Measurements from ENCODE around the gene INPP4B. TPM values are rescaled to one million over a fixed set of nuclear protein-coding genes. Genes with fewer than 3 reads are reported as not detected.

Gene INPP4B
- polyA plus RNA-seq, 1 of the 3 experiments (the other 2 are of a cell fraction): 0.08 TPM

DNA sequence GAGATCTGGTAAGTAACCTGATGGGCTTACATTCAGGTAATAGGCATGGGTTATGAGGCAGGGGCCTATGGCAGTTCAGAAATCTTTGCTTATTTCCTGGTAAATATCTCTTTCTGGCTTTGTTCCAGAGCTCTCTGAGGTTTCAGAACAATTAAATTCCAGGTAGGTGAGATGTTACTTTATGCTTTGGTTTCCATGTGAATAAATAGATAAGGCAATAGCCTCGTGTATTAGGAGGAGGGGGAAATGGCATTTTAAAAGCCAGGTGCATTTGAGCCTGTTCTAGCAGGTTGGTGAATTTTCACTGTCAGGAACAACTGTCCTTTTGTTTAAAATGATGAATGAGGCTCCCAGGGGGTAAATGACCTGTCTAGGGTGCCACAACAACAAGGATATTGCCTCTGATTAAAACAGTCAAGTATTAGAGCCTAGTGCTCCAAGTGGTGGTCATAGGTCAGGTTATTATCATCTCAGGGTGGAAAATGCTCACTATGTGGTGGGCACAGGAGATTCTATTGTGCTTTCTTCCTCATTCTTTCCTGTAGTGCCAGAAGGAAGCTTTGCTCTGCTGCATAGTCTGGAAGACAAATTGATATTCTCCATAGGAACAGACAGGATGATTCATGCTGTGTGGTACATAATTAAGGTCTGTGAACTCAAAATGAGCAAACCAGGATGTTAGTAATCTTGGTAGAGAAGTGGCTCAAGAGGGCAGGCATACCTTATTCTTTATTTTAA is 296.2 kb downstream of the INPP4B start:
- ChIA-PET CTCF (no interaction called here), POLR2A (no interaction called here)
- no peaks in the 10 kb centered on the region for H3K36me3 ChIP-seq (replicated peaks in 1 of 2; ENCODE audit: control insufficient read depth in 1 of 2, insufficient read depth in 2 of 2, low read length in 1 of 2)
- H3K4me1 ChIP-seq (ENCODE audit: control insufficient read depth in 1 of 2, insufficient read depth in 2 of 2, low read depth in 1 of 2, low read length in 1 of 2): no peaks in the 10 kb centered on the region; a peak in 1 of 4 replicates
- H3K9ac ChIP-seq: peak overlapping the region; percentile 4; the same call in 1 of the 2 replicates
- H4K20me1 ChIP-seq (ENCODE audit: insufficient read depth): no peaks in the 10 kb centered on the region
- WGBS (ENCODE audit: low lambda C conversion rate): 16% methylated on average over 1 of the region's 1 CpG
- H3K79me2 ChIP-seq (ENCODE audit: insufficient read depth): no peaks in the 10 kb centered on the region
- no peak overlapping the region for H2AFZ ChIP-seq (ENCODE audit: low read depth)
- H3K4me3 ChIP-seq (ENCODE audit: low read depth in 2 of 2, low read length in 1 of 2): no peak overlapping the region
- peak overlapping the region; percentile 16 for H3K4me2 ChIP-seq
- DNase-seq: no peak
- H3K9me3 ChIP-seq: no peaks in the 10 kb centered on the region
- peaks cover 3% of the 10 kb centered on the region for H3F3A ChIP-seq (replicated peaks; ENCODE audit: insufficient read depth)
- H3K27me3 ChIP-seq (ENCODE audit: insufficient read depth): no peaks in the 10 kb centered on the region
- peak overlapping the region; percentile 47 to 68; a peak in 3 of 4 replicates for H3K27ac ChIP-seq (ENCODE audit: low read depth in 2 of 2, low read length in 1 of 2)
- H3K9me2 ChIP-seq: no peaks in the 10 kb centered on the region
- TF ChIP-seq NFIC (IDR thresholded peaks at IDR 0.05; ENCODE audit: borderline replicate concordance) (peak; percentile 63), FOSL2 (IDR thresholded peaks at IDR 0.05; ENCODE audit: borderline replicate concordance, low read depth) (peak; percentile 96), NRF1 (IDR thresholded peaks at IDR 0.05; ENCODE audit: low read depth, low read length) (no peak), JUND (IDR thresholded peaks at IDR 0.05) (peak; percentile 90), ELF1 (IDR thresholded peaks at IDR 0.05) (peak; percentile 85), MEF2A (IDR thresholded peaks at IDR 0.05; ENCODE audit: borderline replicate concordance, low read depth) (no peak), MXI1 (IDR thresholded peaks at IDR 0.05; ENCODE audit: low read depth, low read length) (no peak), TCF12 (IDR thresholded peaks at IDR 0.05) (peak; percentile 84), YY1 (IDR thresholded peaks at IDR 0.05; ENCODE audit: low read depth) (no peak), TEAD4 (IDR thresholded peaks at IDR 0.05; ENCODE audit: borderline replicate concordance, insufficient read depth) (peak; percentile 58; the same call in 1 of the 2 replicates), CHD2 (IDR thresholded peaks at IDR 0.05; ENCODE audit: low read length, partially characterized antibody) (no peak), RCOR1 (IDR thresholded peaks at IDR 0.05; ENCODE audit: low read length) (no peak), SMC3 (IDR thresholded peaks at IDR 0.05; ENCODE audit: low read depth, low read length) (no peak), GATA2 (CRISPR knock-in tag; IDR thresholded peaks at IDR 0.05) (no peak), RXRA (IDR thresholded peaks at IDR 0.05; ENCODE audit: borderline replicate concordance, low read depth) (peak; percentile 65; the same call in 1 of the 2 replicates), RFX5 (IDR thresholded peaks at IDR 0.05; ENCODE audit: low read length) (no peak), TAF1 (IDR thresholded peaks at IDR 0.05; ENCODE audit: borderline replicate concordance, low read depth, low read length) (no peak), GABPA (IDR thresholded peaks at IDR 0.05; ENCODE audit: low read depth) (no peak)
- TF ChIP-seq, protein P1, sequence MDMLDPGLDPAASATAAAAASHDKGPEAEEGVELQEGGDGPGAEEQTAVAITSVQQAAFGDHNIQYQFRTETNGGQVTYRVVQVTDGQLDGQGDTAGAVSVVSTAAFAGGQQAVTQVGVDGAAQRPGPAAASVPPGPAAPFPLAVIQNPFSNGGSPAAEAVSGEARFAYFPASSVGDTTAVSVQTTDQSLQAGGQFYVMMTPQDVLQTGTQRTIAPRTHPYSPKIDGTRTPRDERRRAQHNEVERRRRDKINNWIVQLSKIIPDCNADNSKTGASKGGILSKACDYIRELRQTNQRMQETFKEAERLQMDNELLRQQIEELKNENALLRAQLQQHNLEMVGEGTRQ (IDR thresholded peaks at IDR 0.05; ENCODE audit: borderline replicate concordance, low read depth, low read length): no peak
- TF ChIP-seq, protein P2, sequence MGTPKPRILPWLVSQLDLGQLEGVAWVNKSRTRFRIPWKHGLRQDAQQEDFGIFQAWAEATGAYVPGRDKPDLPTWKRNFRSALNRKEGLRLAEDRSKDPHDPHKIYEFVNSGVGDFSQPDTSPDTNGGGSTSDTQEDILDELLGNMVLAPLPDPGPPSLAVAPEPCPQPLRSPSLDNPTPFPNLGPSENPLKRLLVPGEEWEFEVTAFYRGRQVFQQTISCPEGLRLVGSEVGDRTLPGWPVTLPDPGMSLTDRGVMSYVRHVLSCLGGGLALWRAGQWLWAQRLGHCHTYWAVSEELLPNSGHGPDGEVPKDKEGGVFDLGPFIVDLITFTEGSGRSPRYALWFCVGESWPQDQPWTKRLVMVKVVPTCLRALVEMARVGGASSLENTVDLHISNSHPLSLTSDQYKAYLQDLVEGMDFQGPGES (IDR thresholded peaks at IDR 0.05; ENCODE audit: low read depth, low read length): no peak
- TF ChIP-seq, protein P3, sequence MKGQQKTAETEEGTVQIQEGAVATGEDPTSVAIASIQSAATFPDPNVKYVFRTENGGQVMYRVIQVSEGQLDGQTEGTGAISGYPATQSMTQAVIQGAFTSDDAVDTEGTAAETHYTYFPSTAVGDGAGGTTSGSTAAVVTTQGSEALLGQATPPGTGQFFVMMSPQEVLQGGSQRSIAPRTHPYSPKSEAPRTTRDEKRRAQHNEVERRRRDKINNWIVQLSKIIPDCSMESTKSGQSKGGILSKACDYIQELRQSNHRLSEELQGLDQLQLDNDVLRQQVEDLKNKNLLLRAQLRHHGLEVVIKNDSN (IDR thresholded peaks at IDR 0.05; ENCODE audit: borderline replicate concordance, low read depth): no peak
- TF ChIP-seq, protein P4, sequence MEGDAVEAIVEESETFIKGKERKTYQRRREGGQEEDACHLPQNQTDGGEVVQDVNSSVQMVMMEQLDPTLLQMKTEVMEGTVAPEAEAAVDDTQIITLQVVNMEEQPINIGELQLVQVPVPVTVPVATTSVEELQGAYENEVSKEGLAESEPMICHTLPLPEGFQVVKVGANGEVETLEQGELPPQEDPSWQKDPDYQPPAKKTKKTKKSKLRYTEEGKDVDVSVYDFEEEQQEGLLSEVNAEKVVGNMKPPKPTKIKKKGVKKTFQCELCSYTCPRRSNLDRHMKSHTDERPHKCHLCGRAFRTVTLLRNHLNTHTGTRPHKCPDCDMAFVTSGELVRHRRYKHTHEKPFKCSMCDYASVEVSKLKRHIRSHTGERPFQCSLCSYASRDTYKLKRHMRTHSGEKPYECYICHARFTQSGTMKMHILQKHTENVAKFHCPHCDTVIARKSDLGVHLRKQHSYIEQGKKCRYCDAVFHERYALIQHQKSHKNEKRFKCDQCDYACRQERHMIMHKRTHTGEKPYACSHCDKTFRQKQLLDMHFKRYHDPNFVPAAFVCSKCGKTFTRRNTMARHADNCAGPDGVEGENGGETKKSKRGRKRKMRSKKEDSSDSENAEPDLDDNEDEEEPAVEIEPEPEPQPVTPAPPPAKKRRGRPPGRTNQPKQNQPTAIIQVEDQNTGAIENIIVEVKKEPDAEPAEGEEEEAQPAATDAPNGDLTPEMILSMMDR (IDR thresholded peaks at IDR 0.05): no peak
- TF ChIP-seq, protein P5, sequence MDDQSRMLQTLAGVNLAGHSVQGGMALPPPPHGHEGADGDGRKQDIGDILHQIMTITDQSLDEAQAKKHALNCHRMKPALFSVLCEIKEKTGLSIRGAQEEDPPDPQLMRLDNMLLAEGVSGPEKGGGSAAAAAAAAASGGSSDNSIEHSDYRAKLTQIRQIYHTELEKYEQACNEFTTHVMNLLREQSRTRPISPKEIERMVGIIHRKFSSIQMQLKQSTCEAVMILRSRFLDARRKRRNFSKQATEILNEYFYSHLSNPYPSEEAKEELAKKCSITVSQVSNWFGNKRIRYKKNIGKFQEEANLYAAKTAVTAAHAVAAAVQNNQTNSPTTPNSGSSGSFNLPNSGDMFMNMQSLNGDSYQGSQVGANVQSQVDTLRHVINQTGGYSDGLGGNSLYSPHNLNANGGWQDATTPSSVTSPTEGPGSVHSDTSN (IDR thresholded peaks at IDR 0.05): peak; percentile 95
- TF ChIP-seq, protein P6, sequence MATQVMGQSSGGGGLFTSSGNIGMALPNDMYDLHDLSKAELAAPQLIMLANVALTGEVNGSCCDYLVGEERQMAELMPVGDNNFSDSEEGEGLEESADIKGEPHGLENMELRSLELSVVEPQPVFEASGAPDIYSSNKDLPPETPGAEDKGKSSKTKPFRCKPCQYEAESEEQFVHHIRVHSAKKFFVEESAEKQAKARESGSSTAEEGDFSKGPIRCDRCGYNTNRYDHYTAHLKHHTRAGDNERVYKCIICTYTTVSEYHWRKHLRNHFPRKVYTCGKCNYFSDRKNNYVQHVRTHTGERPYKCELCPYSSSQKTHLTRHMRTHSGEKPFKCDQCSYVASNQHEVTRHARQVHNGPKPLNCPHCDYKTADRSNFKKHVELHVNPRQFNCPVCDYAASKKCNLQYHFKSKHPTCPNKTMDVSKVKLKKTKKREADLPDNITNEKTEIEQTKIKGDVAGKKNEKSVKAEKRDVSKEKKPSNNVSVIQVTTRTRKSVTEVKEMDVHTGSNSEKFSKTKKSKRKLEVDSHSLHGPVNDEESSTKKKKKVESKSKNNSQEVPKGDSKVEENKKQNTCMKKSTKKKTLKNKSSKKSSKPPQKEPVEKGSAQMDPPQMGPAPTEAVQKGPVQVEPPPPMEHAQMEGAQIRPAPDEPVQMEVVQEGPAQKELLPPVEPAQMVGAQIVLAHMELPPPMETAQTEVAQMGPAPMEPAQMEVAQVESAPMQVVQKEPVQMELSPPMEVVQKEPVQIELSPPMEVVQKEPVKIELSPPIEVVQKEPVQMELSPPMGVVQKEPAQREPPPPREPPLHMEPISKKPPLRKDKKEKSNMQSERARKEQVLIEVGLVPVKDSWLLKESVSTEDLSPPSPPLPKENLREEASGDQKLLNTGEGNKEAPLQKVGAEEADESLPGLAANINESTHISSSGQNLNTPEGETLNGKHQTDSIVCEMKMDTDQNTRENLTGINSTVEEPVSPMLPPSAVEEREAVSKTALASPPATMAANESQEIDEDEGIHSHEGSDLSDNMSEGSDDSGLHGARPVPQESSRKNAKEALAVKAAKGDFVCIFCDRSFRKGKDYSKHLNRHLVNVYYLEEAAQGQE (IDR thresholded peaks at IDR 0.05; ENCODE audit: low read depth, low read length): no peak
